GM12874 (cell line): ENCODE results near the gene LMF1.

Experiments used
- CTCF ChIP-seq: IDR thresholded peaks from 2 replicates; pipeline ENCODE4 v1.5.1; 2011; ENCODE audit warnings: low read depth, mild to moderate bottlenecking, control low read depth, low read length, moderate library complexity; ENCODE audit not compliant: insufficient read depth

The LMF1 gene

GRCh38 chr16:912684-913613 lies 57.8 kb downstream of the LMF1 start:
- TF ChIP-seq CTCF, result no peak

- TF ChIP-seq CTCF, result no peak
Measured at GRCh38 chr16:912322-912683, 58.5 kb downstream of the LMF1 start.

GRCh38 chr16:911604-912321 lies 59.0 kb downstream of the LMF1 start:
- TF ChIP-seq CTCF, result no peak

- TF ChIP-seq CTCF, result no peak
Measured at GRCh38 chr16:911101-911500, 59.7 kb downstream of the LMF1 start.

- no peak for TF ChIP-seq CTCF
Measured at GRCh38 chr16:910181-910580, 60.6 kb downstream of the LMF1 start.

- no peak for TF ChIP-seq CTCF
Measured at GRCh38 chr16:909281-910000, 61.3 kb downstream of the LMF1 start.
